GM23338 (cell line): ENCODE data around the gene HOXA5. TPM values are rescaled to one million over a fixed set of nuclear protein-coding genes. Genes with fewer than 3 reads are reported as not detected.

Experiments
- ATAC-seq: fragments of 200-7000 bp; cut with Tn5 transposase; 3 replicates; pipeline ENCODE4 v1.9.1; 2020
- DNase-seq: peaks from one replicate; pipeline ENCODE4 v3.0.0-alpha.2; 2015; ENCODE audit warnings: low spot score
- H2AFZ ChIP-seq: fragments of 200-600 bp; sonication (generic); 2 replicates; pipeline ENCODE4 v1.8.0; 2016; ENCODE audit warnings: antibody characterized with exemption, mild to moderate bottlenecking, moderate library complexity
- H3F3A ChIP-seq: fragments of 200-600 bp; sonication (generic); replicated peaks from 2 replicates; pipeline ENCODE4 v1.8.0; 2017; ENCODE audit warnings: antibody characterized with exemption, mixed run types, low read depth
- H3K27ac ChIP-seq: fragments of 200-600 bp; sonication (generic); 2 replicates; pipeline ENCODE4 v1.6.1; 2016; ENCODE audit warnings: low read depth
- H3K27me3 ChIP-seq: fragments of 200-600 bp; sonication (generic); 2 replicates; pipeline ENCODE4 v1.8.0; 2016; ENCODE audit warnings: mild to moderate bottlenecking, mixed run types, moderate library complexity; ENCODE audit not compliant: insufficient read depth
- H3K36me3 ChIP-seq: fragments of 200-600 bp; sonication (generic); 2 replicates; pipeline ENCODE4 v1.8.0; 2016; ENCODE audit warnings: mild to moderate bottlenecking; ENCODE audit not compliant: insufficient read depth
- H3K4me1 ChIP-seq: fragments of 200-600 bp; sonication (generic); 2 replicates; pipeline ENCODE4 v1.8.0; 2016; ENCODE audit warnings: mild to moderate bottlenecking, moderate library complexity; ENCODE audit not compliant: insufficient read depth
- H3K4me2 ChIP-seq: fragments of 200-600 bp; sonication (generic); 2 replicates; pipeline ENCODE4 v1.7.1; 2017; ENCODE audit warnings: mixed run types
- H3K4me3 ChIP-seq: fragments of 200-600 bp; sonication (generic); 2 replicates; pipeline ENCODE4 v1.6.1; 2016; ENCODE audit warnings: mixed run types
- H3K79me2 ChIP-seq: fragments of 200-600 bp; sonication (generic); replicated peaks from 2 replicates; pipeline ENCODE4 v1.8.0; 2017; ENCODE audit warnings: mild to moderate bottlenecking; ENCODE audit not compliant: insufficient read depth
- H3K9me2 ChIP-seq: fragments of 200-600 bp; sonication (generic); 2 replicates; pipeline ENCODE4 v1.8.0; 2017; ENCODE audit not compliant: insufficient read depth
- H4K20me1 ChIP-seq: fragments of 200-600 bp; sonication (generic); replicated peaks from 2 replicates; pipeline ENCODE4 v1.8.0; 2017; ENCODE audit warnings: mild to moderate bottlenecking; ENCODE audit not compliant: insufficient read depth
- H3K27ac Mint-ChIP-seq: 2 replicates; pipeline ENCODE4 v1.8.0; 2020; ENCODE audit warnings: inconsistent platforms, mild to moderate bottlenecking, moderate library complexity, mixed read lengths
- H3K27me3 Mint-ChIP-seq: 3 replicates; pipeline ENCODE4 v1.8.0; 2022; ENCODE audit warnings: low read depth, mild to moderate bottlenecking, moderate library complexity, mixed read lengths, inconsistent platforms; ENCODE audit not compliant: insufficient read depth, poor library complexity
- H3K36me3 Mint-ChIP-seq: 3 replicates; pipeline ENCODE4 v1.8.0; 2021; ENCODE audit warnings: low read depth, mild to moderate bottlenecking, inconsistent platforms, moderate library complexity, mixed read lengths
- H3K4me1 Mint-ChIP-seq: 3 replicates; pipeline ENCODE4 v1.8.0; 2020; ENCODE audit warnings: mild to moderate bottlenecking, inconsistent platforms, mixed read lengths
- H3K4me3 Mint-ChIP-seq: 3 replicates; pipeline ENCODE4 v1.8.0; 2021; ENCODE audit warnings: moderate library complexity, mild to moderate bottlenecking, inconsistent platforms, mixed read lengths
- H3K9me3 Mint-ChIP-seq: 3 replicates; pipeline ENCODE4 v1.8.0; 2020; ENCODE audit warnings: moderate library complexity, mild to moderate bottlenecking, inconsistent platforms, mixed read lengths
- EZH2 ChIP-seq: fragments of 200-600 bp; sonication (generic); IDR thresholded peaks from one replicate; pipeline ENCODE4 v1.8.0; 2017; ENCODE audit warnings: antibody characterized with exemption, mild to moderate bottlenecking, low read depth; ENCODE audit not compliant: unreplicated experiment
- EZH2phosphoT487 ChIP-seq: fragments of 200-600 bp; sonication (generic); IDR thresholded peaks from one replicate; pipeline ENCODE4 v1.8.1; 2018; ENCODE audit warnings: antibody characterized with exemption; ENCODE audit not compliant: unreplicated experiment
- JUNB ChIP-seq: IDR thresholded peaks from one replicate; pipeline ENCODE4 v1.6.1; 2016; ENCODE audit warnings: antibody characterized with exemption; ENCODE audit not compliant: unreplicated experiment
- NANOG ChIP-seq: IDR thresholded peaks from 2 replicates; pipeline ENCODE4 v1.6.1; 2016; ENCODE audit warnings: antibody characterized with exemption, borderline replicate concordance
- STAT1 ChIP-seq: IDR thresholded peaks from one replicate; pipeline ENCODE4 v1.6.1; 2016; ENCODE audit warnings: antibody characterized with exemption; ENCODE audit not compliant: unreplicated experiment
- ZNF114 ChIP-seq: fragments of 250-450 bp; sonication (Bioruptor Pico); IDR thresholded peaks from 2 replicates; pipeline ENCODE4 v1.5.0; 2020; ENCODE audit warnings: mild to moderate bottlenecking, moderate library complexity
- polyA plus RNA-seq: library from polyadenylated mRNA; unstranded; fragments of >200 nt; fragmentation: Nextera tagmentation; extraction: Ambion mirVana; gene quantifications from 2 replicates; pipeline ENCODE4 v1.2.1, GENCODE V29; 2016
- total RNA-seq: library from RNA; depleted of rRNA; stranded (reverse); fragments of >200 nt; shearing (Covaris generic); gene quantifications from 2 replicates; pipeline ENCODE4 v1.2.3, GENCODE V29; 2014
- TF ChIP-seq, protein P1 (sequence below): fragments of 250-450 bp; sonication (Bioruptor Pico); IDR thresholded peaks from 2 replicates; pipeline ENCODE4 v1.5.0; 2020; ENCODE audit warnings: mild to moderate bottlenecking, moderate library complexity
- TF ChIP-seq, protein P2 (sequence below), 2 experiments: fragments of 200-600 bp in 1 of 2; sonication (generic) in 1 of 2; conservative IDR thresholded peaks; 2 replicates each; pipeline versions ENCODE4 v1.5.1 to v1.6.1; 2016 to 2017; ENCODE audit warnings: antibody characterized with exemption in 2 of 2, low read depth in 2 of 2, mild to moderate bottlenecking in 2 of 2, moderate library complexity in 1 of 2

Gene HOXA5
- total and polyA plus RNA-seq, 2 experiments from 2014 or later = not detected

DNA sequence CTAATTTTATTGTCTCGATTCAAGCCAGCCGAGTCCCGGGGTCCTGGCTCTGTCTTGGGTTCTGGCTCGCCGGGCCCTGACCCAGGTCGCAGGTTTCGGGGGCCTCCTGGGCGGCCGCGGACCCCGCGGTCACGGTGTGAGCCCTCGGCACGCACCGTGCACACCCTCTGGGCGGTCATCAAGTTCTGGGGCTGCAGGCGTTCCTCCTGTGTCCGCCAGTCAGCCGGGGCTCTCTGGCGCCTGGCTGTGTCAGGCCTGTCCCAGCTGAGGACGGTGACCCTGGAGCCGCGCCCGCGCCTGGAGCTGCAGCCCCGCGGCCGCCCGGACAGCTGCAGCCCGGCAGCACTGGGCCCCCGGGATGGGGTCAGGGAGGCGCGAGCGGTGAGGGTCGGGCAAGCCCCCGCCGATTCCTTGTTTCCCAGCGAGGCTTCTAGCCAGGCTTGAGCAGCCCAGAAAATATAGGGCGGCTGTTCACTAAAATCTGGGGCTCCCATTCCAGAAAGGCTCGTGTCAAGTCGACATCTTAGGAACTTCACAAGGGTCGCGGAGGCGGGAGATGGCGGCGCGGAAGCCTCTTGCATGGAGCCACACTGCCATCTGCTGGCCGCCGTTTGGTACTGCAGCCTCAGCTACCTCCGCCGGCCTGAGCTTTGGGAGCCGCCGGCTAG lies 17.2 kb upstream of the HOXA5 start:
- Mint-ChIP-seq H3K36me3 (no peaks in the 10 kb centered on the region; the same call in 2 of the 3 replicates), H3K9me3 (peaks cover 8% of the 10 kb centered on the region; the same call in 2 of the 3 replicates), H3K4me1 (peaks cover 11% of the 10 kb centered on the region), H3K27ac (no peak overlapping the region), H3K27me3 (peaks cover 99% of the 10 kb centered on the region), H3K4me3 (peak overlapping the region; percentile 53; the same call in 2 of the 3 replicates)
- DNase-seq (peak; percentile 91), ATAC-seq (peak; percentile 28)
- H3K79me2 ChIP-seq = no peaks in the 10 kb centered on the region
- TF ChIP-seq STAT1 = no peak
- TF ChIP-seq, protein P1, sequence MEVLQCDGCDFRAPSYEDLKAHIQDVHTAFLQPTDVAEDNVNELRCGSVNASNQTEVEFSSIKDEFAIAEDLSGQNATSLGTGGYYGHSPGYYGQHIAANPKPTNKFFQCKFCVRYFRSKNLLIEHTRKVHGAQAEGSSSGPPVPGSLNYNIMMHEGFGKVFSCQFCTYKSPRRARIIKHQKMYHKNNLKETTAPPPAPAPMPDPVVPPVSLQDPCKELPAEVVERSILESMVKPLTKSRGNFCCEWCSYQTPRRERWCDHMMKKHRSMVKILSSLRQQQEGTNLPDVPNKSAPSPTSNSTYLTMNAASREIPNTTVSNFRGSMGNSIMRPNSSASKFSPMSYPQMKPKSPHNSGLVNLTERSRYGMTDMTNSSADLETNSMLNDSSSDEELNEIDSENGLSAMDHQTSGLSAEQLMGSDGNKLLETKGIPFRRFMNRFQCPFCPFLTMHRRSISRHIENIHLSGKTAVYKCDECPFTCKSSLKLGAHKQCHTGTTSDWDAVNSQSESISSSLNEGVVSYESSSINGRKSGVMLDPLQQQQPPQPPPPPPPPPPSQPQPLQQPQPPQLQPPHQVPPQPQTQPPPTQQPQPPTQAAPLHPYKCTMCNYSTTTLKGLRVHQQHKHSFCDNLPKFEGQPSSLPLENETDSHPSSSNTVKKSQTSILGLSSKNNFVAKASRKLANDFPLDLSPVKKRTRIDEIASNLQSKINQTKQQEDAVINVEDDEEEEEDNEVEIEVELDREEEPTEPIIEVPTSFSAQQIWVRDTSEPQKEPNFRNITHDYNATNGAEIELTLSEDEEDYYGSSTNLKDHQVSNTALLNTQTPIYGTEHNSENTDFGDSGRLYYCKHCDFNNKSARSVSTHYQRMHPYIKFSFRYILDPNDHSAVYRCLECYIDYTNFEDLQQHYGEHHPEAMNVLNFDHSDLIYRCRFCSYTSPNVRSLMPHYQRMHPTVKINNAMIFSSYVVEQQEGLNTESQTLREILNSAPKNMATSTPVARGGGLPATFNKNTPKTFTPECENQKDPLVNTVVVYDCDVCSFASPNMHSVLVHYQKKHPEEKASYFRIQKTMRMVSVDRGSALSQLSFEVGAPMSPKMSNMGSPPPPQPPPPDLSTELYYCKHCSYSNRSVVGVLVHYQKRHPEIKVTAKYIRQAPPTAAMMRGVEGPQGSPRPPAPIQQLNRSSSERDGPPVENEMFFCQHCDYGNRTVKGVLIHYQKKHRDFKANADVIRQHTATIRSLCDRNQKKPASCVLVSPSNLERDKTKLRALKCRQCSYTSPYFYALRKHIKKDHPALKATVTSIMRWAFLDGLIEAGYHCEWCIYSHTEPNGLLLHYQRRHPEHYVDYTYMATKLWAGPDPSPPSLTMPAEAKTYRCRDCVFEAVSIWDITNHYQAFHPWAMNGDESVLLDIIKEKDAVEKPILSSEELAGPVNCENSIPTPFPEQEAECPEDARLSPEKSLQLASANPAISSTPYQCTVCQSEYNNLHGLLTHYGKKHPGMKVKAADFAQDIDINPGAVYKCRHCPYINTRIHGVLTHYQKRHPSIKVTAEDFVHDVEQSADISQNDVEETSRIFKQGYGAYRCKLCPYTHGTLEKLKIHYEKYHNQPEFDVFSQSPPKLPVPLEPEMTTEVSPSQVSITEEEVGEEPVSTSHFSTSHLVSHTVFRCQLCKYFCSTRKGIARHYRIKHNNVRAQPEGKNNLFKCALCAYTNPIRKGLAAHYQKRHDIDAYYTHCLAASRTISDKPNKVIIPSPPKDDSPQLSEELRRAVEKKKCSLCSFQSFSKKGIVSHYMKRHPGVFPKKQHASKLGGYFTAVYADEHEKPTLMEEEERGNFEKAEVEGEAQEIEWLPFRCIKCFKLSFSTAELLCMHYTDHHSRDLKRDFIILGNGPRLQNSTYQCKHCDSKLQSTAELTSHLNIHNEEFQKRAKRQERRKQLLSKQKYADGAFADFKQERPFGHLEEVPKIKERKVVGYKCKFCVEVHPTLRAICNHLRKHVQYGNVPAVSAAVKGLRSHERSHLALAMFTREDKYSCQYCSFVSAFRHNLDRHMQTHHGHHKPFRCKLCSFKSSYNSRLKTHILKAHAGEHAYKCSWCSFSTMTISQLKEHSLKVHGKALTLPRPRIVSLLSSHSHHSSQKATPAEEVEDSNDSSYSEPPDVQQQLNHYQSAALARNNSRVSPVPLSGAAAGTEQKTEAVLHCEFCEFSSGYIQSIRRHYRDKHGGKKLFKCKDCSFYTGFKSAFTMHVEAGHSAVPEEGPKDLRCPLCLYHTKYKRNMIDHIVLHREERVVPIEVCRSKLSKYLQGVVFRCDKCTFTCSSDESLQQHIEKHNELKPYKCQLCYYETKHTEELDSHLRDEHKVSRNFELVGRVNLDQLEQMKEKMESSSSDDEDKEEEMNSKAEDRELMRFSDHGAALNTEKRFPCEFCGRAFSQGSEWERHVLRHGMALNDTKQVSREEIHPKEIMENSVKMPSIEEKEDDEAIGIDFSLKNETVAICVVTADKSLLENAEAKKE (CRISPR knock-in tag) = no peak
- TF ChIP-seq ZNF114 (CRISPR knock-in tag) = no peak
- no peak for TF ChIP-seq JUNB
- TF ChIP-seq EZH2 = no peak
- peak; percentile 85 for TF ChIP-seq EZH2phosphoT487
- TF ChIP-seq NANOG = no peak
- TF ChIP-seq, protein P2, sequence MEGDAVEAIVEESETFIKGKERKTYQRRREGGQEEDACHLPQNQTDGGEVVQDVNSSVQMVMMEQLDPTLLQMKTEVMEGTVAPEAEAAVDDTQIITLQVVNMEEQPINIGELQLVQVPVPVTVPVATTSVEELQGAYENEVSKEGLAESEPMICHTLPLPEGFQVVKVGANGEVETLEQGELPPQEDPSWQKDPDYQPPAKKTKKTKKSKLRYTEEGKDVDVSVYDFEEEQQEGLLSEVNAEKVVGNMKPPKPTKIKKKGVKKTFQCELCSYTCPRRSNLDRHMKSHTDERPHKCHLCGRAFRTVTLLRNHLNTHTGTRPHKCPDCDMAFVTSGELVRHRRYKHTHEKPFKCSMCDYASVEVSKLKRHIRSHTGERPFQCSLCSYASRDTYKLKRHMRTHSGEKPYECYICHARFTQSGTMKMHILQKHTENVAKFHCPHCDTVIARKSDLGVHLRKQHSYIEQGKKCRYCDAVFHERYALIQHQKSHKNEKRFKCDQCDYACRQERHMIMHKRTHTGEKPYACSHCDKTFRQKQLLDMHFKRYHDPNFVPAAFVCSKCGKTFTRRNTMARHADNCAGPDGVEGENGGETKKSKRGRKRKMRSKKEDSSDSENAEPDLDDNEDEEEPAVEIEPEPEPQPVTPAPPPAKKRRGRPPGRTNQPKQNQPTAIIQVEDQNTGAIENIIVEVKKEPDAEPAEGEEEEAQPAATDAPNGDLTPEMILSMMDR (conservative IDR thresholded peaks at IDR 0.05; ENCODE audit: low read depth in 2 of 2) = peak; percentile 90
- H3K4me1 ChIP-seq = peaks cover under 1% of the 10 kb centered on the region; the same call in 1 of the 2 replicates
- no peaks in the 10 kb centered on the region for H3K9me2 ChIP-seq
- H2AFZ ChIP-seq = peak overlapping the region; percentile 91
- H3K27ac ChIP-seq = no peak overlapping the region
- peak overlapping the region; percentile 64 for H3K4me3 ChIP-seq
- no peaks in the 10 kb centered on the region; the same call in 1 of the 2 replicates for H3K36me3 ChIP-seq
- peaks cover 19% of the 10 kb centered on the region for H3F3A ChIP-seq
- peak overlapping the region; percentile 82 for H3K4me2 ChIP-seq
- H4K20me1 ChIP-seq = peaks cover 45% of the 10 kb centered on the region
- peaks cover 100% of the 10 kb centered on the region for H3K27me3 ChIP-seq
